A204.1 (cell line): ENCODE results near the gene FMNL2.
"Not testable (repeated sequence)": the region's sequence is repeated elsewhere in the genome, so short reads cannot be mapped to it uniquely, and the experiment has no call there.

Experiments
- FAIRE-seq: peaks from 2 replicates; lab custom pipeline; 2012; peaks lifted over from hg19 to GRCh38; lab: Jason Lieb, UNC

Gene FMNL2

GRCh38 chr2:152376385-152376784 is 41.4 kb downstream of the FMNL2 start:
- no peak for FAIRE-seq

GRCh38 chr2:152376968-152377367 is 42.0 kb downstream of the FMNL2 start:
- no peak for FAIRE-seq

- no peak for FAIRE-seq
Measured at GRCh38 chr2:152379089-152379488, 44.1 kb downstream of the FMNL2 start.

DNA sequence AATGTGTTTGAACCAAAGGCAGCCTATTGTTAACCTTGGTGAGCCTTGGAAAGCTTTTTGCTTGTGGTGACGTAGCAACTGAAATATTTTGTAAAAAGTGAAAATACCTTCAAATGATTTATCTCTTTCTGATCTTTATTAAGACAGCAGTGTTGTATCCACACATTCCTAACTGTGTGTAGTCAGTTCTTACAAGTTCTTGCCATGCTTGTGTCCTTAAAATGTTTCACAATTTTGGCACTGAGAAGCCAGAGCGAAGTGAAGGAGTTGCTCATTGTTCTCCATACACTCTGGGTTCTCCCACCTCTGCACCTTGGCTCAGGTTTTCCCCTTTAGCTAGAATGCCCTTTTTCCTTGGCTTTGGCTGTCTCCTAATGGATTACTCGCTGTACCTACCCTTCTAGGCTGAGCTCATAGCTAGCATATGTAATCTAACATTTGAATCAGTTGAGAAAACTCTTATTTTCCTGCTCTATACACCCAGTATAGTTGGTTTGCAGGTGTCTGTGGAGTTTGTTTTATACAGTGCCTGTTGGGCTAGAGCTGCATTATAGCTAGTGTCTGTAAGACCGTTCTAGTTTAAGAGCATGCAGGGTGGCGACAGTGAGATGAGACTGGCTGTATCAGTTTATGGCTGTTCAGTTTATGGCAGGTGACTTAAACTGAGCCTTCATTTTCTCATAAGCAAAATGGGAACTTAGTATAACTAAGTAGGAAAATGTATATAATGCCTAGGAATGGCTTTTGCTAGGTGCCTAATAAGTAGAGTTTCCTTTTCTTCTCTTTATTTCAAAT is 45.5 kb downstream of the FMNL2 start:
- FAIRE-seq, result no peak

- FAIRE-seq, result no peak
Measured at GRCh38 chr2:152383702-152384101, 48.7 kb downstream of the FMNL2 start.

- FAIRE-seq, result no peak
Measured at GRCh38 chr2:152384992-152385391, 50.0 kb downstream of the FMNL2 start.

DNA sequence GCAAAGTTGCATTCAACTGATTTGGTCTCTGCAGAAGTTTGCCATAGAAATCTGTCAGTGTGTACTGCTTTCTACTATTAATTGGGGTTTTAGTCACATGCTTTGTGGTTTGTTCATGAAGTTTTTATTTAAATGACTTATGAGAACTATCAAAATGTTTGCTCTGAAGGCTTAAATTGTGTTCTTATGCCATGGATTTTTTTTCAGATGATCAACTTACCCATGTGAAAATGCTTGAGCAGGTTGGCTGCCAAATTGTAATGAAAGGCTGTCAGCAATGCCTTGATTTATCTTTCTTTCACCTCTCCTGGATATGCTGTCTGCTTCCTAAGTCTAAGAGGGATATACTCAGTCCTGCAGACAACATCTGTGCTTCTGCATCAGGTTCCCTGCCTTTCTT is 50.7 kb downstream of the FMNL2 start:
- no peak for FAIRE-seq

- FAIRE-seq, result no peak
Measured at GRCh38 chr2:152386266-152386665, 51.3 kb downstream of the FMNL2 start.

DNA sequence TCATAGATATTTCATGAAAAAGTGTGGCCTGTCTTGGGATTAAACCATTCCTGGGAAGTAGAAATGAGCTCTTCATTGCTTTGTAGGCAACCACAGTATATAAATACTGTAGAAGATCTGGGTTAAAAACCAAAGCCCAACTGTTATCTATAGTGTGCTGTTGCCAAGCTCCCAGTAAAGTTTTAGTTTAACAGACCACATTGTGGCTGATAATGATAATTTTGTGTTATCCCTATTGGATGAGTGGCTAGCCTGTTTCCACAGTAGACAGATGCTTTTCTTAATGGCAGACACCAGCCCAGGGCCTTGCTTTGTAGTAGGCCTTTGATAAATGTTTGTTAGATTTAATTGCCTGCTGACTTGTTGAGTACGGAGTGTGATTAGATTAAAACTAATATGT is 52.1 kb downstream of the FMNL2 start:
- no peak for FAIRE-seq

- not testable (repeated sequence) for FAIRE-seq
Measured at GRCh38 chr2:152388269-152388668, 53.3 kb downstream of the FMNL2 start.

DNA sequence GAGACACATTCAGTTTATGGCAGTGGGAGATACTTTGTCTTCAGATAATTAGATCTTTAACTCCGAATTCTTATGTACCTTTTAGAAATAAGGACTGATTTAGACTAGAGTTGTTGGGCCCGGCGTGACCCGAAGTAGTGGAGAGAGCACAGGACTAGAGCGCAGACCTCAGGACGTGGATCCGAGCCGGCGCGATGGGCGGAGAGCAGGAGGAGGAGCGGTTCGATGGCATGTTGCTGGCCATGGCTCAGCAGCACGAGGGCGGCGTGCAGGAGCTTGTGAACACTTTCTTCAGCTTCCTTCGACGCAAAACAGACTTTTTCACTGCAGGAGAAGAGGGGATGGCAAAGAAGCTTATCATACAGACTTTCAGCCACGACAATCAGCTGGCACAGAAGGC is 54.5 kb downstream of the FMNL2 start:
- no peak for FAIRE-seq

DNA sequence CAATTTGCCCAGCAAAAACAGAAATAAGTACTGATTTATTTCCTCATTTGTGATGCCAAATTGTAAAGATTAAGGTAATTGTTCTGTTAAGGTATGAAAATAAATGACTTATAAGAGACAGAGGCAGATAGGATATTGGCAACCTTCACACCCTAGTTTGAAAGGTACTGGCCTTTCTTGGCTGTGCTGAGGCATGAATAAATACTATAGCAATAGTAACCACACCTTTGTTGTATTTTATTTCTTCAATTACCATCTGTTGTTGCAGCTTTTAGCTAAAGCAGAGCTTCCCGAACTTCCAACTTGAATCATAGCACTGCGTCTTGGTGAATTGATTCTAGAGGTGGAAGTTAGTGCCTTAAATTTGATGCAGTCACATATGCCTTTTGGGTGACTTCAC is 55.9 kb downstream of the FMNL2 start:
- FAIRE-seq, result no peak

GRCh38 chr2:152391318-152391717 is 56.3 kb downstream of the FMNL2 start:
- no peak for FAIRE-seq

GRCh38 chr2:152393377-152393776 is 58.4 kb downstream of the FMNL2 start:
- FAIRE-seq, result no peak

DNA sequence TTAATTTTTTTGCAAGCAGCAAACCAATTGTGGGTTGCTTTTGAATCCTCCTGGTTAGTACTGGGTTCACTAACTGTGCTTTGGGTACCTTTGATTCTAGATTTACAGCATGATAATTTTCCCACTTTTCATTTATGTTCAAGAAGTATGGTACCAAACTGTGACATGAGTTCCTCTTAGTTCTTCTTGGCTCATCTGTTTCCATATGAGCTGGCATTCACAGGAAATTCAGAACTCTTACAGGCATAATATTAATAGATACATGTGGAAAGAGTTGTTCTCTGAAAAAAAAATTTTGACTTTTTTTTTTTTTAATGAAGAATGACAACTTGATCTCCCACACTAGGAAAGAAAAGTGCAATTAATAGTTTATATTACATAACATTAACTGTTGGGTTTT is 59.4 kb downstream of the FMNL2 start:
- FAIRE-seq, result no peak

GRCh38 chr2:152395103-152395502 is 60.1 kb downstream of the FMNL2 start:
- FAIRE-seq, result no peak

- FAIRE-seq, result peak; percentile 91
Measured at GRCh38 chr2:152395572-152395971, 60.6 kb downstream of the FMNL2 start.

DNA sequence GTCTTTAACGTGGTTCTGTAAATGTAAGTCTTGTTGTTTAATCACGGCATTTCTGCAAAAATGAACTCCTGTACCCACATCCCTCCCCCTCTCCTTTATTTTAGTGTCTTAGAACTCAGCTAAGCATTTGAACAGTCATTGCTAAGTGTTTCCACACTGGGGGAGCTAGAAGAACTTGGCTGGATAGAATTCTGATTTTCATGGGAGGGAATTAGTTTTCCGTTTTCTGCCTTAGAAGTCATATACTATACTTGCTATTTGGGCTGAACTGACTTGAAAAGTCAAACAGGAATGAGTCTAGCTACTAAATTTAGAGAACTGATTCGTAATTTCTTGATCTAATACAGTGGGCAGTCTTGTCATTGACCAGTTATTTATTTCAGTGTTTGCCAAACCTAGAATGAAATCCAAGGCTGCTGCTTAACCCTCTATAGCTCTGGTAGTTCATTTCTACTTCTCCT is 61.1 kb downstream of the FMNL2 start:
- peak; percentile 87 for FAIRE-seq

DNA sequence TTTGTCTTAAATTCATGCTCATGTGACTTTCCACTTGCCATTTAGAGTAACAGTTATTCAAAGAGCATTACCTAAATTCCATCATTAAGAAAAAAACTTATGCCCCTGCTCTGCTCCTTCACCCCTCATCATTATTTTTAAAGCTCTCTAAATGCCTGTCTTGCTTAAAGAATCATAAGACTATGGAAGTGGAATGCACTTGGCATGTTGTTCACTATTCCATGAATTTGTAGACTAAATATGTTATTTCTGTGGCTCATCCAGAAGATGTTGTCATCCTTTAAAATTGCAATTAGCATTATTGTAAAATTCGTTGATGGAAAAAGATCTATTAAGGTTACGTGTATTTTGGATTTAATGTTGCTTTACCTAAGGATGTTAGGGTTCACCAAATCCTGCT is 61.8 kb downstream of the FMNL2 start:
- FAIRE-seq, result no peak

DNA sequence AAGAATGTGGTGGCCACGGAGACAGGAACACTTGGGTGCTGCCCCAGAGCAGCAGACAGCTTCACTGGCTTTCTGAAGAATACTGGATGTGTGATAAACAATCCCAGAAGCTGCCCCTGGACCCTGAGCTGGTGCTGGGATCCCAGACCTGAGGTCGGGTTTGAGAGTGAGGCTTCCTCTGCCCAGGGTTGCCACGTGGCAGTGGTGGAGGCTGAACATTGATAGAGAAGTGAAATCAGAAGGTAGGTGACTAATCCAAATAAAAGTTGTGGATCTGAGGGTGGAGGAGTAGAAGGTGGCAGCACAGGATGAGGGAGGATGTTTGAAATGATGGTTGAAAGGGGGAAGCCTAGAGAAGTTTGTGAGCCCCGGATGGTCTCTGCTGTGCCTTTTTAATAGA is 64.0 kb downstream of the FMNL2 start:
- no peak for FAIRE-seq

DNA sequence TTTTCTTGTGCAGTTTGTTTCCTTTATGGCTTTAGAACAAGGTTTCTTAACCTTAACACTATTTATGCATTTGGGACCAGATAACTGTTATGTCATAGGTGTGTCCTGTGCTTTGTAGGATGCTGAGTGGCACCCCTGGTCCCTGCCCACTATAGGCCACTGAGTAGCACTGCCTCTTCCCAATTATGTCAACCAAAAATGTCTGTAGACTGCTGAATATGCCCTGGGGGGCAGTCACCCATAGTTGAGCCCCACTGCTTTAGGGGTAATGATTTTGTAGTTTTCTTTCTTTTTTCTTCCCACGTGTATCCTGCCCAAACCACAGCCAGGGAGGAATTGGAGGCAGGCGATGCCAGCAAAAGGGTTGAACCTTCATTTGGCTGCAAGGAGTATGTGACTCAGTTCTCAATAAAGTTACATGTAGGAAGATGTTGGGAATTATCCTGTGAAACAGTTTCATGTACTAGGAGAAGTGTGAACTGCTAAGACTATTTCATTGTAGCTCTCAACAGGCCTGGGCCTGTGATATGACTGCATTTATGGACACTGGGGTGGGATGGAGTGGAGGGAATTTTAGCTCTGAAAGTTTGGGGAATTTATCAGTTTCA is 65.7 kb downstream of the FMNL2 start:
- no peak for FAIRE-seq

DNA sequence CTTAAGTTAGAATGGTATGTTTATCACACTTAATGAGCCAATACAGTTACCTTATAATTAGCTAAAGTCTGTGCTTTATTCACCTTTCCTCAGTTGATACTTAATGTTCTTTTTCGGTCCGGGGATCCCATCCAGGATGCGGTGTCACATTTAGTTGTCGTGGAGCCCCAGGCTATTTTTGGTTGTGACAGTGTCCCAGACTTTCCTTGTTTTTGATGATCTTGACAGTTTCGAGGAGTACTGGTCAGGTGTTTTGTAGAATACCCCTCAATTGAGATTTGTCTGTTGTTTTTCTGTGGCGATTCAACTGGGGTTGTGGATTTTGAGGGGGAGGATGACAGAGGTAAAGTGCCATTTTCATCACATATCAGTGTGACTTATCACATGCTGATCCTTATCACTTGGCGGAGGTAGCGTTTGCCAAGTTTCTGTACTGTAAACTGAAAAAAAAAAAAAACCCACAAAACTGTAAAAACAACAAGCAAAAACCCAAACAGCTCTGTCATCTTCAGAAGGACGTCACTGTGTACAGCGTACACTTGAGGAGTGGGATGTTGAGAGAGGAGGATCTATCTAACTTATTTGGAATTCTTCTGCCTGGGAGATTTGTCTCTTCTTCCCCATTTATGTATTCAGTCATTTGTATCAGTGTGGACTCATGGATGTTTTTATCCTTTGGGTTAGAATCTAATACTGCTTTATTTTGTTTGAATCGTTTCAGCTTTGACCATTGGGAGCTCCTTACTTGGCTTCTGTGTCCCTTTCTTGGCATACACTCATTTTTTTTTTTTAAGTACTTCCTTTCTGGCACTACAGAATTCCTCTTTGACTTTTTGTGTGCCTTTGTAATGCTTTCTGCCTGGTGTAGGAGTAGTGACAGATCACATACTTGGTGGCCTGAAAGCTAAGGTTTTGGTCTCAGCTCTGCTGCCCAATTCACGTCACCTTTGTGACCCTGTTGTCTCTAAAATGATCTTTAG is 68.1 kb downstream of the FMNL2 start:
- FAIRE-seq, result no peak
